HG03460 (cell line): ENCODE results near the gene MT1A.

Source experiments
- ATAC-seq: cut with Tn5 transposase; IDR thresholded peaks from one replicate; pipeline ENCODE4 v1.9.1; 2021; ENCODE audit not compliant: unreplicated experiment

MT1A gene

DNA sequence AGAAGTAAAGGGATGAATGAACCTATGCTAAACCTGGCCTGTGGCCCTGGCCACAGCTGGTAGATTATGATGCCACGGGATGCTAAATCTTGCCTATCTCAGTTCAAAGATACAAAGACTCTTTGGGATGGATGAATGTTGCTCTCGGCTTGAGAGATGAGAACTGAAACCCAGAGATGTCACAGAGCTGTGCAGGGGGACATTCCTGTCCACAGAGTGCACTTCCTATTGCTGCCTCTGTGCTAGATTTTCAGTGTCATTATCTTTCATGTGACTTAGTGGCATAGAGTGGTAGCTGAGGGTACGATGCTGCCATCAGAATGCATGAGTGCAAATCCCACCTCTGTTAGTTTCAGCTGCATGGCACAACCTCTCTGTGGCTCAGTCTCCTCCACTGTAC lies 8.3 kb upstream of the MT1A start:
- peak; percentile 84 for ATAC-seq

DNA sequence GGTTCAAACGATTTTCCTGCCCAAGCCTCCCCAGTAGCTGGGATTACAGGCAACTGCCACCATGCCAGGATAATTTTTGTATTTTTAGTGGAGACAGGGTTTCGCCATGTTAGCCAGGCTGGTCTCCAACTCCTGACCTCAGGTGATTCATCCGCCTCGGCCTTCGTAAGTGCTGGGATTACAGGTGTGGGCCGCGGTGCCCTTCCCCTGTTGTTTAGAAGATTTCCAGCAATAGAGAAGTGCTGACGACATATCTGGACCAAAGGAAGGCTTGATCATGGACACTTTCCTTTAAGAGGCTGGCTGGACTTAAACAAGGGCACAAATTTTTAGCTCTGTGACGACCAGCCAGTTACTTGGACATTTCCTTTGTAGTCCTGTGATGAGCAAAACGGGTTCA lies 7.3 kb upstream of the MT1A start:
- ATAC-seq = no peak

DNA sequence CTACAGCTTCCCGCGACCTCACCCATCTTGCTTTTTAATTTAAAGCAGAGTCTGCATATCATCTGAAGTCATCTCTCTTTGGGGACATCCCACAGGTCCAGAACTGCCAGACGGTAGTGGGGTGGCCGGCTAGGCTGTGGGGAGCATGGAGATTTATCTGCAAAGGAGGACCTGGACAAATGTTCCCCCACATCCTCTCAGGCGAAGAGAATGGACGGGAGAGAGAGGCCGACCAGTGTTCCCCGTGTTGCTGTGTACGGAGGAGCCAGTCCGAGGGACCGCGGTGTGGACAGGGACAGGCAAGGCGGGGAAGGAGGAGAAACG lies 6.7 kb upstream of the MT1A start:
- ATAC-seq = no peak

DNA sequence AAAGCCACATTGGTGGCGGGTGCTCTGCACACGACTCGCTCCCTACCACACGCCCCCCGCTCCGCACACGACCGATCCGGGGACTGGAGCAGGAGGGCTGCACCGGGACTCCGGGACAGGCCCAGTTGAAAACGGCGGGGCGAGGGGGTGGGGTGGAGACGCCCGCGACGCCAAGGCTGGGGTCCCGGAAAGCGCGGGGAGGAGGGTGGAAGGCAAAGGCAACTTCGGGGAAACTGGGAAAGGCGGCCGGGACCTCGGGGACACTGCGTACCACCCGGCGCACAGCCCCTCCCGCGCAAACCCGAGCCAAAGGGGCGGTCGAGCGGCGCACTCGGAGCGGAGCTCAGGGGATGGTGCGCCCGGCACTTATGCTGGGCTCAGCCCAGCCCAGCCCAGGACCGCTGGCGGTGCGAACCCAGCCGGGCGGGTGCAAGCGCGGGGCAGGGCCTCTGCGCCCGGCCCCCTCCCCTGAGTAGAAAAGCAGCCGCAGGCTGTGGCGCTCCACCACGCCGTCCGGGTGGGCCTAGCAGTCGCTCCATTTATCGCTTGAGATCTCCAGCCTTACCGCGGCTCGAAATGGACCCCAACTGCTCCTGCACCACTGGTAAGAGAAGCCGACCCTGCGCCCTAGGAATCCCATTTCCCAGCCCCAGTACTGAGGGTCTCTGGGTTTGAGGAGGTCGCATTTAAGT lies 6.2 kb upstream of the MT1A start, which contains the start of gene MT1M:
Gene MT1M, plus strand, starts transcription at position 504 of the 692 bp plus-strand sequence. Its CDS starts 73 bp downstream, at position 577.
- no peak for ATAC-seq

DNA sequence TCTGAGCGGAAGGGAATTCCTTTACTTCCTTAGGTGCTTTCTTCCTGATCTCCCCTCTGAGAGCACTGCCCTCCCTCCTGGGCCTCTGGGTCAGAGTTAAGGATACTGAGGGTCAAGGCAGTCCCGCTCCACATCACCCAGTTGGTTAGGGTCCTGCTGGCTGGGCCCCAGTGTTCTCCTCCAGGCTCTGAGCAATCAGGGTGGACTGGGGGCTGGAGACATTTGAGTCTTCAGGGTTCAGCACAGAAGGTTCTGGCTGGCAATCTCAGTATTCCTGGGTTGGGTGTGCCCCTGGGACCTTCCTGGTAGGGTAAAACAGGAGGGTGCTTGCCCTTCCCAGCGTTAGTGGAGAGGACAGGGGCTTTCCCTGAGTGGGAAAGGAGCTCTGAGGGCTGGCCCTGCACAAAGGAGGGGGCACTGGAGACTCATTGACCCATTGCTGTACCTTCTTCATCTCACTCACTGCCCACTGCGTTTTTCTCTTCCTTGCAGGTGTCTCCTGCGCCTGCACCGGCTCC lies 5.6 kb upstream of the MT1A start:
- no peak for ATAC-seq

DNA sequence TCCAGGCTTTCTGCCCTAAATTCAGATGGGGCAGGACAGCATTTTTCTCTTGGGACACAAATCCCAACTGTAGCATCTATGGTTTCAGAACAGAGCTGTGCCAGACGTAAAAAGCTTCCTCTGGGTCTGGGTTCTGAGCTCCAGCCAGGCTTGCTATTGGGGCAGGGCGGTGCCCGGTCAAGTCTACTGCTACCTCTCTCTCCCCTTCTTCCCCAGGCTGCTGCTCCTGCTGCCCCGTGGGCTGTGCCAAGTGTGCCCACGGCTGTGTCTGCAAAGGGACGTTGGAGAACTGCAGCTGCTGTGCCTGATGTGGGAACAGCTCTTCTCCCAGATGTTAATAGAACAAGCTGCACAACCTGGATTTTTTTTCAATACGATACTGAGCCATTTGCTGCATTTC lies 4.9 kb upstream of the MT1A start:
- ATAC-seq = no peak

DNA sequence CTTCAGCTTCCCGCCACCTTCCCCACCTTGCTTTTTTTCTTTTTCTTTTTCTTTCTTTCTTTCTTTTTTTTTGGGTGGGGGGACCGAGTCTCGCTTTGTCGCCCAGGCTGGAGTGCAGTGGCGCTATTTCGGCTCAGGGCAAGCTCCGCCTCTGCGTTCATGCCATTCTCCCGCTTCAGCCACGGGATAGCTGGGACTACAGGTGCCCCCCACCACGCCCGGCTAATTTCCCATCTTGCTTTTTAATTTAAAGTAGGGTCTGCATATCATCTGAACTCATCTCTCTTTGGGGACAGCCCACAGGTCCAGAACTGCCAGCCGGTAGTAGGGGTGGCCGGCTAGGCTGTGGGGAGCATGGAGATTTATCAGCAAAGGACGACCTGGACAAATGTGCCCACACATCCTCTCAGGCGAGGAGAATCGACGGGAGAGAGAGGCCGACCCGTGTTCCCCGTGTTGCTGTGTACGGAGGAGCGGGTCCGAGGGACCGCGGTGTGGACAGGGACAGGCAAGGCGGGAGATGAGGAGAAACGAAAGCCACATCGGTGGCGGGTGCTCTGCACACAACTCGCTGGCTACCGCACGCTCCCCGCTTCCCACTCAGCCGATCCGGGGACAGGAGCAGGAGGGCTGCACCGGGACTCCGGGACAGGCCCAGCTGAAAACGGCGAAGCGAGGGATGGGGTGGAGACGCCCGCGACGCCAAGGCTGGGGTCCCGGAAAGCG lies 3.6 kb upstream of the MT1A start:
- ATAC-seq = no peak

DNA sequence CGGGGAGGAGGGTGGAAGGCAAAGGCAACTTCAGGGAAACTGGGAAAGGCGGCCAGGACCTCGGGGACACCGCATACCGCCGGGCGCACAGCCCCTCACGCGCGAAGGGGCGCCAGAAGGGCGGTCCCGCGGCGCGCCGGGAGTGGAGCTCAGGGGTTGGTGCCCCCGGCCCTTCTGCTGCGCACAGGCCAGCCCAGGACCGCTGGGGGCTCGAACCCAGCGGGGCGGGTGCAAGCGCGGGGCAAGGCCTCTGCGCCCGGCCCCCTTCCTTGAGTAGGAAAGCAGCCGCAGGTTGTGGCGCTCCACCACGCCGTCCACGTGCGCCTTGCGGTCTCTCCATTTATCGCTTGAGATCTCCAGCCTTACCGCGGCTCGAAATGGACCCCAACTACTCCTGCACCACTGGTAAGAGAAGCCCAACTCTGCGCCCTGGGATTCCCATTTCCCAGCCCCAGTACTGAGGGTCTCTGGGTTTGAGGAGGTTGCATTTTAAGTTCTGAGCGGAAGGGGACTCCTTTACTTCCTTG lies 3.0 kb upstream of the MT1A start:
- ATAC-seq = no peak

DNA sequence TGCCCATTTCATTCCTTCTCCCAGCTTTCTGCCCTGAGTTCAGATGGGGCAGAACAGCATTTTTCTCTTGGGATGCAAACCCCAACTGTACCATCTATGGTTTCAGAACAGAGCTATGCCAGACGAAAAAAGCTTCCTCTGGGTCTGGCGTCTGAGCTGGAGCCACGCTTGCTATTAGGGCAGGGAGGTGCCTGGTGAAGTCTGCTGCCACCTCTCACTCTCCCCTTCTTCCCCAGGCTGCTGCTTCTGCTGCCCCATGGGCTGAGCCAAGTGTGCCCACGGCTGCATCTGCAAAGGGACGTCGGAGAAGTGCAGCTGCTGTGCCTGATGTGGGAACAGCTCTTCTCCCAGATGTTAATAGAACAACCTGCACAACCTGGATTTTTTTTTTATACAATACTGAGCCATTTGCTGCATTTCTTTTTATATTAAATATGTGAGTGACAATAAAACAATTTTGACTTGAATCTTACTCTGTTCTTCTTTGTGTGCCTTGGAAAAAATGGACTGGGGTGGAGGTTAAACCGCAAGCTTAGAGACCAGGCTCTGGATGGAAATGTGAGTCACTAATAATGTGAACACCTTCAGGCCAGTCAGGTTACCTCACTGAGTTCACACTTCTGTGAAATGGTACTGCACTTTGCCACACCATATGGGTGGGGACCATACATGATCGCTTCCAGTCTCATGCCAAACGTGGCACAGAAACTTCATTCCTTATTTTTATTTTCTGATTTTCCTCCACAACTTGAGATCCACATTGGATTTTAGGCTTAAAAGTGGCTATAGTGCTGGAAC lies 1.7 kb upstream of the MT1A start:
- no peak for ATAC-seq

DNA sequence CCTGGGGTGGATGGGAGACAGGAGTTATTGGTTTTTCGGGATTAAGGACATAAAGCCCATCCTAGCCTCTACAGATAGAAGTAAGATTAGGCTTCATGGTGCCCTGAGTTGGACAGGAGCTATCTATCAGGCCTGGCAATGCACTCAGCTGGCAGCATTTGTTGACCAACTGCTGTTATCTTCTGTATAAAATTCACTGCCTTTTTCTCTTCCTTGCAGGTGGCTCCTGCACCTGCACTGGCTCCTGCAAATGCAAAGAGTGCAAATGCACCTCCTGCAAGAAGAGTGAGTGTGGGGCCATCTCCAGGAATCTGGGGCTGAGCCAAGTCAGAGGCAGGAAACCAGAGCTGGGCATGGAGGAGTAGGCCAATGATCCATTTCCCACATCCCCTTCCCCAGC lies 579 bp downstream of the MT1A start:
- ATAC-seq = no peak

DNA sequence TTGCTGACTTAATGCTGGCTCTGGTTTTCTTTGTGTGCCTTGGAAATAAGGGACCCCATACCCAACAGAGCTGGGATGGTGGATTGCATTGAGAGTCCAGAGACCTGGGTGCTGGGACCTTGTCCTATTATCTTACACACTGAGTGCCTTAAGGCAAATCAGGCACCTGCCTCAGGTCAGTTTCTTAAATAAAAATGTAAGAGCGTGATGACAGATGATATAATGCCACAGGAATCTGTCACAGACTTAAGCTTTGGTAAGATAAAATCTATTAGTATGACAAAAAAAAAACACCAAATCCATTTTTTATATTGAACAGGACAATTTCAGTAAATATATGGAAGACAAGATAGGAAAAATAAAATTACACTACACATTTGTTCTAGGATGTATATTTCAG lies 1.6 kb downstream of the MT1A start:
- no peak for ATAC-seq

DNA sequence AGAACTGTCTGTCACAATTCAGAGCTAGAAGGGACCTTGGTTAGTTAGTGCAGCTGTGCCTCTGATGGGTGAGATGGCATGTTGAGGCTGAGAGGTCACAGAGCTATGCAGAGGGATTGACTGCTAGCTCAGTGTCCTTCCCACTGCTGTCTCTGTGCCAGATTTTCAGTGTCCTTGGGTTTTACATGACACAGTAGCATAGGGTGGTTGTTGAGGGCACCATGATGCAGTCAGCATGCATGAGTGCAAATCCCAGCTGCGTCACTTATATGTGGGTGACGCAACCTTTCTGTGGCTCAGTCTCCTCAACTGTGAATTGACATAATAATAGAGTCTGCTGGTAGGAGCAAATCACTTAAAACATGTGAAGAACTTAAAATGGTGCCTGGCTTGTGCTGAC lies 2.7 kb downstream of the MT1A start:
- no peak for ATAC-seq

DNA sequence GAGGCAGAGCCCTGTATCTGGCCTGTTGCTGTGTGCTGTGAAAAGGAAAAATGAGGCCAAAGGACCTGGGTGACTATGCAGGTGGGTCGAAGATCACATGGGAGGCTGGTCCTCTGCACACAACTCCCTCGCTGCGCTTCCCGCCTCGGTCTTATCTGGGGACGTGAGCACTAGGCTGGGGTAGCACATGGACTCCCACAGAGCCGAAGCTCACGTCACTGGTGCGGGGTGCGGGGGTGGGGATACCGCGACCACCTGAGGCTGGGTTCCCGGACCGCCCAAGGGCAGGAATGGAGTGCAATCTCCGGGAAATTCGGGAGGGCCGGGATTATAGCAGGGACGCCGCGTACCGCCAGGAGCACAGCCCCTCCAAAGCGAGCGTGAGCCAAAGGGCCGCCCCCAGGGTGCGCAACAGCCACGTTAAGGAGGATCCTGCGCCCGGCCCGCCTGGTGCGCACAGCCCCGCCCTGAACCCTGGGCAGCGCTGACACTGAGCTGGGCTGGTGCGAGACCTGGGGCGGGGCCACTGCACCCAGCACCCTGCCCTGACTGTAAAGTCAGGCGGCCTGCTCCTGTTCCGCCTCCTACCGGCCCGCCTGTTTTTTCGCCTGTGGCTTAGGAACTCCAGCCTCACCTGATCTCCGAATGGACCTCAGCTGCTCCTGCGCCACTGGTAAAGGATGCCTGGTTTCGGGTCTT lies 4.8 kb downstream of the MT1A start:
- ATAC-seq = peak; percentile 77

DNA sequence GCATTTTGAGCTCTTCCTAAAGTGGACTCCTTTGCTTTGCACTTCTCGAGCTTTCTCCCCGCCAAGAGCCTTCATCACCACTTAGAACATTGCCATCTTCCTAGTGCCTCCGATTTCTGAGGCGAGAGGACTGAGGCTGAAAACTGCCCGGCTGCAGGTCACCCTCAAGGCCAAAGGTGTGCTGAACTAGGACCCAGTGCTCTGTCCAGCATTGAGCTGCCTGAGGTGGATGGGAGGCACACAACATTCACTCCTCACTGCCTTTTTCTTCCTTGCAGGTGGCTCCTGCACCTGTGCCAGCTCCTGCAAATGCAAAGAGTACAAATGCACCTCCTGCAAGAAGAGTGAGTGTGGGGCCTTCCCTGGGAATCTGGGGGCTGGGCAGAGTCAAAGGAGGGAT lies 5.4 kb downstream of the MT1A start:
- no peak for ATAC-seq

DNA sequence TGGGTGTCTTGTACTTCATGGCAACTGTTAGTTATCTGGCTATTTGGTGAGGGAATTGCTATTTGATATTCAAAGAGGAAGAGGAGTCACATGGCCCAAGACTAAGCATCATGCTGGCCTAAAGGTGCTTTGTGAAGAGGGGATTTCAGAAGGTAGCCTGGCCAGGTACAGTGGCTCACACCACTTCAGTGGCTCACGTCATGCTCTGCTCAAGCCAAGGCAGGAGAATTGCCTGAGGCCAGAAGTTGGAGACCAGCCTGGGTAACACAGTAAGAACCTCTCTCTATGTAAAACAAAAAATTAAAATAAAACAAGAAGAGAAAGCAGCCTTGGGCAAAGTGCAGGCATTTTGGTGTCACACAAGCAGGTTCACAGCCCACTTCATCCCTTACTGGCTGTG lies 6.8 kb downstream of the MT1A start:
- ATAC-seq = no peak

DNA sequence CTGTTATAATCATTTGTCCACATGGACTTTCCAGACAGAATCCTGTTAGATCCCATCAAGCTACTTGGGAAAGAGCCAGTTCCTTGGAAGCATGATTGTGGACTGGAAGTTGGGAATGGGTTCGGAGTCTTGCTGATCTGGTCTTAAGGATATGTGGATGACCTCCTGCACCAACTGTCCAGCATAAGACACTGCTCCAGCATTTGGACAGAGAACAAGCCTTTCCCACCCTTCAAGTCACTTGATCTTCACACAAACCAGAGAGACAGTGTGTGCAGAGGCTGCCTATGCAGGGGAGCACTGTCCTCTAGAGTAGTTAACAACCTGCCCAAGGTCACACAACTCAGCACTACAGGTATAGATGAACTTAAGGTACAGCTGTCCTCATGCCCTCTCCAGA lies 7.4 kb downstream of the MT1A start:
- ATAC-seq = no peak

DNA sequence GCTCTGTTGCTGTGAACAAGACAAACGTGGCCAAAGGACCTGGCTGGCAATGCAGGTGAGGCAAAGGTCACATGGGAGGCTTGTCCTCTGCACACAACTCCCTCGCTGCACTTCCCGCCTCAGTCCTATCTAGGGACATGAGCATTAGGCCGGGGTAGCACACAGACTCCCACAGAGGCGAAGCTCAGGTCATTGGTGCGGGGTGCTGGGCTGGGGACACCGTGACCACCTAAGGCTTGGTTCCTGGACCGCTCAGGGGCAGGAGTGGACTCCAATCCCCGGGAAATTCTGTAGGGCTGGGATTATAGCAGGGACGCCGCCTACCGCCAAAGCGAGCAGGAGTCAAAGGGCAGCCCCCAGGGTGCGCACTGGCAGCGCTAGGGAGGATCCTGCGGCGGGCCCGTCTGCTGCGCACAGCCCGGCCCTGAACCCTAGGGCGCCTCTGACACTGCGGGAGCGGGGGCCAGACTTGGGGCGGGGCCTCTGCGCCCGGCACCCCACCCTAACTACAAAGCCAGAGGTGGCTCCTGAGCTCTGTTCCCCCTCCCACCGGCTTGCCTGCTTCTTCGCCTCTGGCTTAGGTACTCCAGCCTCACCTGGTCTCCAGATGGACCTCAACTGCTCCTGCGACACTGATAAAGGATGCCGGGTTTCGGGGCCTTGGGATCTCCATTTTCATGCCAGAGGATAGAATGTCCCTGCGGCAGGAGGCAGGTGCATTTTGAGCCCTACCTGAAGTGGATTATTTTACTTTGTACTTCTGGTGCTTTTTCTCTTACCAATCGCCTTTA lies 9.4 kb downstream of the MT1A start:
- ATAC-seq = no peak

DNA sequence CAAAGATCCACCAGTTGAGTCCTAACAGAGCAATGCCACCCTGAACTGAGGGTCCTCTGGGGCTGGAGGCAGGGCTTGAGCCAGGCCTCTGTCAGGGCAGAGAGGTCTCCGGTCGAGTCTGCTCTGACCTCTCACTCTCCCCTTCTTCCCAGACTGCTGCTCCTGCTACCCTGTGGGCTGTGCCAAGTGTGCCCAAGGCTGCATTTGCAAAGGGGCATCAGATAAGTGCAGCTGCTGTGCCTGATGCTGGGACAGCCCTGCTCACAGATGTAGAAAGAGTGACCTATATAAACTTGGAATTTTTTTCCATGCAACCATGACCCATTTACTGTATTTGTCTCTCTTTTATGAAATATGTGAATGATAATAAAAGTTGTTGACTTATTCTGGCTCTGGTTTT lies 10.8 kb downstream of the MT1A start:
- no peak for ATAC-seq

DNA sequence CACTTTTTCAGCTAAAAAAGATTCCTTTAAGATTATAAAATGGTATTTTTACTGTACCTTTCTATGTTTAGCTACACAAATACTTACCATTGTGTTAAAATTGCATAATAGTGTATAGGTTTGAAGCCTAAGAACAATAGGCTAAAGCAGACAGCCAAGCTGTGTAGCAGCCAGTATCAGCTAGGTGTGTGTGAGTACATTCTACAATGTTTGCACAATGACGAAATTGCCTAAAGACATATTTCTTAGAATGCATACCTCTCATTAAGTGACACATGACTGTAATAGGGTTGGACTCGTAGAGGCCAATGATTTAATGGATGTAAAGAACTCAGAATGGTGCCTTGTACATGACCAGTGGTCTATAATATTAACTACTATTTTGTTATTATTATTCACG lies 11.4 kb downstream of the MT1A start:
- ATAC-seq = no peak

DNA sequence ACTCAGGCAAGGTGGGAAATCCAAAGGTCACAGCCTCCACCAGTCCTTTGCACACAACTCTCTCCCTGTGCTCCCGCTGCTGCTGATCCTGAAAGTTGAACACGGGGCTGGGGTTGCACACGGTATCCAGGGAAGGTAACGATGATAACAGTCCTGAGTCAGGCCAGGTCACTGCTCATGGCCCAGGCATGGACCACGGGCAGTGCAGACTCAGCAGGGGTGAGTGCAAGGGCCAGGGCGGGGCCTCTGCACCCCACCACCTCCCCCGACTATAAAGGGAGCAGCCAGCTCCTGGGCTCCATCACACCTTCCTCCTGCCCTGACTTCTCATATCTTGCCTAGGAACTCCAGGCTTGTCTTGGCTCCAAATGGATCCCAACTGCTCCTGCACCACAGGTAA lies 13.1 kb downstream of the MT1A start, which contains the start of gene MT1B:
Gene MT1B, plus strand, starts transcription at position 301 of the 400 bp plus-strand sequence. Its CDS starts 68 bp downstream, at position 369.
- no peak for ATAC-seq
